Cardiac muscle cell (in vitro differentiated cells and primary cell): ENCODE results near the gene PMPCA. TPM values are rescaled to one million over a fixed set of nuclear protein-coding genes. Genes with fewer than 3 reads are reported as not detected.

ENCODE experiments used
- DNase-seq, 2 donors: peaks; one replicate each; pipeline versions ENCODE4 v3.0.0 to v3.0.0-alpha.2; 2010 to 2017; ENCODE audit warnings: low read depth in 1 of 2, low spot score in 1 of 2
- H3K27ac ChIP-seq: fragments of 200-600 bp; sonication (generic); 2 replicates; pipeline ENCODE4 v1.5.1; 2016
- H3K27me3 ChIP-seq: fragments of 200-600 bp; sonication (generic); 2 replicates; pipeline ENCODE4 v1.6.0; 2016; ENCODE audit warnings: control low read depth
- H3K36me3 ChIP-seq: fragments of 200-600 bp; sonication (generic); 2 replicates; pipeline ENCODE4 v1.5.1; 2016; ENCODE audit warnings: control low read depth
- H3K4me1 ChIP-seq: fragments of 200-600 bp; sonication (generic); 2 replicates; pipeline ENCODE4 v1.8.1; 2017; ENCODE audit warnings: low read depth, mild to moderate bottlenecking, mixed run types
- H3K4me3 ChIP-seq: fragments of 200-600 bp; sonication (generic); 2 replicates; pipeline ENCODE4 v1.5.1; 2016; ENCODE audit warnings: mild to moderate bottlenecking
- H3K9me3 ChIP-seq: fragments of 200-600 bp; sonication (generic); 2 replicates; pipeline ENCODE4 v1.5.1; 2017; ENCODE audit warnings: low read depth, mild to moderate bottlenecking, control low read depth
- polyA plus RNA-seq: library from polyadenylated mRNA; unstranded; fragments of >200 nt; fragmentation: Nextera tagmentation; extraction: Ambion mirVana; gene quantifications from 2 replicates; pipeline ENCODE4 v1.2.1, GENCODE V29; 2016
- total RNA-seq: library from RNA; depleted of rRNA; stranded (reverse); fragments of >200 nt; gene quantifications from 2 replicates; pipeline ENCODE4 v1.2.3, GENCODE V29; 2016
- TF ChIP-seq, protein P1 (sequence below): IDR thresholded peaks from 2 replicates; pipeline ENCODE4 v1.5.1; 2012; ENCODE audit warnings: low read depth, mild to moderate bottlenecking, low read length

PMPCA gene
- total and polyA plus RNA-seq, 2 experiments from 2014 or later = 74.5 to 128 TPM

- H3K36me3 ChIP-seq = peaks cover 16% of the 10 kb centered on the region
- H3K4me3 ChIP-seq = no peak overlapping the region
- H3K9me3 ChIP-seq = no peaks in the 10 kb centered on the region
- H3K4me1 ChIP-seq = no peaks in the 10 kb centered on the region
- TF ChIP-seq, protein P1, sequence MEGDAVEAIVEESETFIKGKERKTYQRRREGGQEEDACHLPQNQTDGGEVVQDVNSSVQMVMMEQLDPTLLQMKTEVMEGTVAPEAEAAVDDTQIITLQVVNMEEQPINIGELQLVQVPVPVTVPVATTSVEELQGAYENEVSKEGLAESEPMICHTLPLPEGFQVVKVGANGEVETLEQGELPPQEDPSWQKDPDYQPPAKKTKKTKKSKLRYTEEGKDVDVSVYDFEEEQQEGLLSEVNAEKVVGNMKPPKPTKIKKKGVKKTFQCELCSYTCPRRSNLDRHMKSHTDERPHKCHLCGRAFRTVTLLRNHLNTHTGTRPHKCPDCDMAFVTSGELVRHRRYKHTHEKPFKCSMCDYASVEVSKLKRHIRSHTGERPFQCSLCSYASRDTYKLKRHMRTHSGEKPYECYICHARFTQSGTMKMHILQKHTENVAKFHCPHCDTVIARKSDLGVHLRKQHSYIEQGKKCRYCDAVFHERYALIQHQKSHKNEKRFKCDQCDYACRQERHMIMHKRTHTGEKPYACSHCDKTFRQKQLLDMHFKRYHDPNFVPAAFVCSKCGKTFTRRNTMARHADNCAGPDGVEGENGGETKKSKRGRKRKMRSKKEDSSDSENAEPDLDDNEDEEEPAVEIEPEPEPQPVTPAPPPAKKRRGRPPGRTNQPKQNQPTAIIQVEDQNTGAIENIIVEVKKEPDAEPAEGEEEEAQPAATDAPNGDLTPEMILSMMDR = no peak
- peak overlapping the region; percentile 69 for H3K27ac ChIP-seq
- H3K27me3 ChIP-seq = no peaks in the 10 kb centered on the region
- DNase-seq = no peak
Measured at GRCh38 chr9:136401173-136401922, 9.1 kb upstream of the PMPCA start.

DNA sequence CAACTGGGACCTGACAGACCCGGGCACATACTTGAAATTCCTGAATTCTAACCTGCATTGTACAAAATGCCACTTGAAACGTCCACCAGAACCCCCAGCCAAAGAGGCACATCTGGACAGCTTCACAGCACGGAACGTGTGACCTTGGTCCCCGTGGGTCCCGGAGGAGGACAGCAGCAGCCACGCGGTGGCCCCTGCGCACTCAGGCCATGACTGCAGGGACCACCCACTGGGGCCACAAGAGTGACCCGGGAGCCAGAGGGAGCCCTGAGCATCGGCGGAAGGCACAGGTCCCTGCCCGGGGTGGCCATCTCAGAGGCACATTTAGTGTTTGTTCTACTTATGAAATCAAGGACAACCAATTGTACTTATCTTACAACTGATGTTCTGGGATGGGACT, 8.4 kb upstream of the PMPCA start:
- Histone ChIP-seq H3K36me3 (peaks cover 18% of the 10 kb centered on the region), H3K27ac (peak overlapping the region; percentile 51)
- TF ChIP-seq, protein P1 = no peak

GRCh38 chr9:136403538-136403914, 6.9 kb upstream of the PMPCA start:
- Histone ChIP-seq H3K27me3 (no peaks in the 10 kb centered on the region), H3K9me3 (no peaks in the 10 kb centered on the region), H3K27ac (no peak overlapping the region), H3K4me1 (no peaks in the 10 kb centered on the region), H3K4me3 (no peak overlapping the region), H3K36me3 (peaks cover 18% of the 10 kb centered on the region)
- no peak for DNase-seq
- TF ChIP-seq, protein P1 = no peak

More for the DNA sequence above, 8.4 kb upstream of the PMPCA start:
- no peaks in the 10 kb centered on the region for H3K4me1 ChIP-seq
- H3K27me3 ChIP-seq = no peaks in the 10 kb centered on the region
- H3K9me3 ChIP-seq = no peaks in the 10 kb centered on the region
- peak in 1 of 2 donors; percentile 18 for DNase-seq
- H3K4me3 ChIP-seq = no peak overlapping the region

GRCh38 chr9:136403915-136404800, 6.3 kb upstream of the PMPCA start:
- Histone ChIP-seq H3K4me1 (no peaks in the 10 kb centered on the region), H3K27ac (no peak overlapping the region), H3K36me3 (peaks cover 18% of the 10 kb centered on the region), H3K27me3 (no peaks in the 10 kb centered on the region), H3K9me3 (no peaks in the 10 kb centered on the region), H3K4me3 (no peak overlapping the region)
- no peak for DNase-seq
- TF ChIP-seq, protein P1 = no peak

GRCh38 chr9:136404801-136405136, 5.7 kb upstream of the PMPCA start:
- Histone ChIP-seq H3K4me1 (peaks cover 3% of the 10 kb centered on the region), H3K4me3 (no peak overlapping the region), H3K36me3 (peaks cover 18% of the 10 kb centered on the region), H3K27ac (no peak overlapping the region), H3K9me3 (no peaks in the 10 kb centered on the region), H3K27me3 (no peaks in the 10 kb centered on the region)
- no peak for DNase-seq
- TF ChIP-seq, protein P1 = no peak
